OCI-LY1 (cell line): ENCODE measurements around the gene GSG1.

Experiments used
- CTCF ChIP-seq: fragments of 200-600 bp; sonication (generic), shearing (Covaris generic); IDR thresholded peaks from 2 replicates; pipeline ENCODE4 v1.5.1; 2017; ENCODE audit warnings: mild to moderate bottlenecking, antibody characterized with exemption, low read length, moderate library complexity, mixed read lengths
- EZH2 ChIP-seq: fragments of 200-600 bp; sonication (generic), shearing (Covaris generic); IDR thresholded peaks from 2 replicates; pipeline ENCODE4 v1.8.0; 2017; ENCODE audit warnings: borderline replicate concordance, mixed run types, mild to moderate bottlenecking, antibody characterized with exemption, low read length, moderate library complexity, mixed read lengths

GRCh38 chr12:13075786-13076570, 27.5 kb downstream of the GSG1 start:
- TF ChIP-seq CTCF (no peak), EZH2 (no peak)
